ENCODE measurements around the gene FANCI. TPM values are rescaled to one million over a fixed set of nuclear protein-coding genes. Genes with fewer than 3 reads are reported as not detected.

Gene FANCI
- total RNA-seq, 1 experiment from 2014 or later = 112 TPM

DNA sequence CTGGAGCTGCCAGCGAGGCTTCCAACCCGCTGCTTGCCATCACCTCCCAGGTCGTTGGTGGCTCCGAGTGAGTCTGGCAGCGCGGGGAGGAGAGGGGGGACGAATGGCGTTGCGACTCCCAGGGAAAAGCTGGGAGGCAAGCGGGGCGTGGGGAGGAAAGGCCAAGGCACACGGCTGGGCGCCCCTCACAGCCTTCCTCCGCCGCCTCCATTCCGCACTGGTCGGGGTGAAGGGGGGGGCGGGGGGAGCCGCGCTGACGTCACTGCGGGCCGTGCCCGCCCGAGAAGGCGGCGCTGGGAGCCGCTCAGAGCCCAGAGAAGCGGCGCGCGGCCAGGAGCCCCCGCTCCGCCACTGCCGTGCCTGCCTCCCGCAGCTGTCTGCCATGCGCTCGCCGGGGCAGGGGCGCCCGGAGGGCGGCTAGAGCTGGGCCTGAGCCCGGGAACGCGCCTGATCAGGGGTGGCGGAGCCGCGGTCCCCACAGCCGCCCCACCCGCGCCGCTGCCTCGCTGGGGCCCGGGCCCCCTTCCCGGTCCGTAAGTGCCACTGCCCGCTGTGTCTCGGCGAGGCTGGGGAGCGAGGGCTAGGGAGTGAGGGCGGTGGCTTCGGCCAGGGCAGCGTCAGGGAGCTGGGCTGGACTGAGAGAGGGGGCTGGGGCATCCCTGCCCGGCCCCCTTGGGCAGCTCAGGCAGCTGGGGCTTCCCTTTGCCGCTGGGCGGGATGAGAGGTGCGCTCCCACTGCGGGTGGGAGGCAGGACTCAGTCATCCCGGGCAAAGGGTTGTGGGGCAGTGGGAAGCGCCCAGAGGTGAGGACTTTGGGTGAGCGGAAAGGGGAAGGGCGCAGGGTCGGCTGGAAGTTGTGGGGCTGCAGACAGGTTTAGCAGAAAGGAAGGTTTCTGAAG, 118.7 kb downstream of the FANCI start:
- Histone ChIP-seq H3K9me2 (ENCODE audit: insufficient read depth) (no peaks in the 10 kb centered on the region), H3K4me3 (replicated peaks in 1 of 2; ENCODE audit: low read depth in 1 of 2, low read length in 2 of 2) (no peak overlapping the region), H2AFZ (ENCODE audit: low read depth, low read length, poor library complexity, severe bottlenecking) (no peak overlapping the region), H3K9ac (ENCODE audit: low read length) (no peak overlapping the region), H3K9me3 (ENCODE audit: control insufficient read depth in 1 of 2, insufficient read depth in 1 of 2, low read depth in 1 of 2, low read length in 2 of 2) (no peaks in the 10 kb centered on the region), H3K79me2 (ENCODE audit: insufficient read depth, low read length) (no peaks in the 10 kb centered on the region), H4K20me1 (ENCODE audit: insufficient read depth) (no peaks in the 10 kb centered on the region), H3K36me3 (ENCODE audit: control insufficient read depth in 1 of 2, insufficient read depth in 2 of 2, low read length in 2 of 2) (no peaks in the 10 kb centered on the region), H3K4me2 (ENCODE audit: low read length) (no peak overlapping the region), H3K4me1 (ENCODE audit: control insufficient read depth in 1 of 2, insufficient read depth in 2 of 2, low read length in 2 of 2) (peaks cover 2 to 11% of the 10 kb centered on the region in 2 experiments; a peak in 1 of 4 replicates), H3K27ac (ENCODE audit: low read depth, low read length) (no peak overlapping the region), H3K27me3 (ENCODE audit: insufficient read depth, low read length) (peaks cover 6% of the 10 kb centered on the region; the same call in 1 of the 2 replicates)
- ChIA-PET CTCF (no interaction called here), POLR2A (no interaction called here), RAD21 (ENCODE audit: low non-redundant PET in 1 of 2, low total read pairs in 2 of 2, uncharacterized antibody in 2 of 2, unreplicated experiment in 2 of 2) (no interaction called here)
- ATAC-seq = no peak
- TF ChIP-seq YY1 (IDR thresholded peaks at IDR 0.05; ENCODE audit: extremely low read depth, insufficient replicate concordance, low read depth, low read length) (no peak), FOSL1 (IDR thresholded peaks at IDR 0.05; ENCODE audit: low read depth) (no peak), CBX3 (IDR thresholded peaks at IDR 0.05; ENCODE audit: low read depth) (no peak), EZH2phosphoT487 (IDR thresholded peaks at IDR 0.05; ENCODE audit: borderline replicate concordance) (no peak), POLR2AphosphoS5 (IDR thresholded peaks at IDR 0.05; ENCODE audit: low read depth, low read length) (no peak), SRF (IDR thresholded peaks at IDR 0.05; ENCODE audit: low read depth) (no peak), POLR2A (IDR thresholded peaks at IDR 0.05; ENCODE audit: borderline replicate concordance, extremely low read depth, insufficient read depth, insufficient read length) (no peak), EZH2 (IDR thresholded peaks at IDR 0.05) (no peak), ZNF274 (IDR thresholded peaks at IDR 0.05; ENCODE audit: low read depth, low read length) (no peak), RAD21 (IDR thresholded peaks at IDR 0.05; ENCODE audit: low read depth) (no peak), CEBPB (IDR thresholded peaks at IDR 0.05; ENCODE audit: low read depth) (no peak), TCF7L2 (IDR thresholded peaks at IDR 0.05; ENCODE audit: borderline replicate concordance, extremely low read depth, insufficient read depth, insufficient read length) (no peak), ZFX (IDR thresholded peaks at IDR 0.05) (no peak), JUND (IDR thresholded peaks at IDR 0.05) (no peak), SP1 (IDR thresholded peaks at IDR 0.05; ENCODE audit: low read depth) (no peak)
- TF ChIP-seq, protein P1, sequence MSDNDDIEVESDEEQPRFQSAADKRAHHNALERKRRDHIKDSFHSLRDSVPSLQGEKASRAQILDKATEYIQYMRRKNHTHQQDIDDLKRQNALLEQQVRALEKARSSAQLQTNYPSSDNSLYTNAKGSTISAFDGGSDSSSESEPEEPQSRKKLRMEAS (IDR thresholded peaks at IDR 0.05) = no peak
- TF ChIP-seq, protein P2, sequence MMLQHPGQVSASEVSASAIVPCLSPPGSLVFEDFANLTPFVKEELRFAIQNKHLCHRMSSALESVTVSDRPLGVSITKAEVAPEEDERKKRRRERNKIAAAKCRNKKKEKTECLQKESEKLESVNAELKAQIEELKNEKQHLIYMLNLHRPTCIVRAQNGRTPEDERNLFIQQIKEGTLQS (IDR thresholded peaks at IDR 0.05) = no peak
- TF ChIP-seq, protein P3, sequence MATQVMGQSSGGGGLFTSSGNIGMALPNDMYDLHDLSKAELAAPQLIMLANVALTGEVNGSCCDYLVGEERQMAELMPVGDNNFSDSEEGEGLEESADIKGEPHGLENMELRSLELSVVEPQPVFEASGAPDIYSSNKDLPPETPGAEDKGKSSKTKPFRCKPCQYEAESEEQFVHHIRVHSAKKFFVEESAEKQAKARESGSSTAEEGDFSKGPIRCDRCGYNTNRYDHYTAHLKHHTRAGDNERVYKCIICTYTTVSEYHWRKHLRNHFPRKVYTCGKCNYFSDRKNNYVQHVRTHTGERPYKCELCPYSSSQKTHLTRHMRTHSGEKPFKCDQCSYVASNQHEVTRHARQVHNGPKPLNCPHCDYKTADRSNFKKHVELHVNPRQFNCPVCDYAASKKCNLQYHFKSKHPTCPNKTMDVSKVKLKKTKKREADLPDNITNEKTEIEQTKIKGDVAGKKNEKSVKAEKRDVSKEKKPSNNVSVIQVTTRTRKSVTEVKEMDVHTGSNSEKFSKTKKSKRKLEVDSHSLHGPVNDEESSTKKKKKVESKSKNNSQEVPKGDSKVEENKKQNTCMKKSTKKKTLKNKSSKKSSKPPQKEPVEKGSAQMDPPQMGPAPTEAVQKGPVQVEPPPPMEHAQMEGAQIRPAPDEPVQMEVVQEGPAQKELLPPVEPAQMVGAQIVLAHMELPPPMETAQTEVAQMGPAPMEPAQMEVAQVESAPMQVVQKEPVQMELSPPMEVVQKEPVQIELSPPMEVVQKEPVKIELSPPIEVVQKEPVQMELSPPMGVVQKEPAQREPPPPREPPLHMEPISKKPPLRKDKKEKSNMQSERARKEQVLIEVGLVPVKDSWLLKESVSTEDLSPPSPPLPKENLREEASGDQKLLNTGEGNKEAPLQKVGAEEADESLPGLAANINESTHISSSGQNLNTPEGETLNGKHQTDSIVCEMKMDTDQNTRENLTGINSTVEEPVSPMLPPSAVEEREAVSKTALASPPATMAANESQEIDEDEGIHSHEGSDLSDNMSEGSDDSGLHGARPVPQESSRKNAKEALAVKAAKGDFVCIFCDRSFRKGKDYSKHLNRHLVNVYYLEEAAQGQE (IDR thresholded peaks at IDR 0.05; ENCODE audit: low read depth) = no peak
- intact Hi-C loops (cut with micrococcal nuclease) = no loop called here
- no TSS peak for BruUV-seq (replicated peaks)
- no peak for DNase-seq (ENCODE audit: low read depth, low spot score)
